Prostate gland (tissue), 2 donors: ENCODE data around the gene MSANTD3.

Experiments used
- POLR2A ChIP-seq: fragments of 450-650 bp; IDR thresholded peaks from one replicate; pipeline ENCODE4 v1.6.1; 2016; ENCODE audit warnings: antibody characterized with exemption, mild to moderate bottlenecking
- TF ChIP-seq, protein P1 (sequence below), 4 experiments: fragments of 200-600 bp in 2 of 4; fragments of 450-650 bp in 2 of 4; sonication (generic) in 2 of 4; IDR thresholded peaks; 1 replicate in 3 of 4; 2 replicates in 1 of 4; pipeline ENCODE4 v1.5.1; 2016 to 2019; ENCODE audit warnings: antibody characterized with exemption in 4 of 4, mild to moderate bottlenecking in 2 of 4, moderate library complexity in 2 of 4

DNA sequence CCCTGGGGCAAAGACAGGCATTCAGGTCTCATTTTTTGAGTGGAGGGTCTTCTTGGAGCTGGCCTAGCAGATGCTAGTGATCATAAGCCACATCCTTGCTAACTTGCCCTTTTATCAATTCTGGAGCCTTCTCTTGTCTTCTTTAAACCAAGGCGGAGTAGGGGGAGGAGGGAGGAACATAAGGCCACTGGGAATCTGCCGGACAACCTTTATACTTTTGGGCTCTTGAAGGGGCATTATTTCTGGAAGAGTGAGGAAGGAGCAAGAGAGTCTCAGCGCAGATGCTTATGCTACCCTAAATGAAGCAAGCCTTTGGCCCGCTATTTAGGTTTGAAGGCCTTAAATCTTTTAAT lies 48.0 kb downstream of the MSANTD3 start:
- TF ChIP-seq, protein P1, sequence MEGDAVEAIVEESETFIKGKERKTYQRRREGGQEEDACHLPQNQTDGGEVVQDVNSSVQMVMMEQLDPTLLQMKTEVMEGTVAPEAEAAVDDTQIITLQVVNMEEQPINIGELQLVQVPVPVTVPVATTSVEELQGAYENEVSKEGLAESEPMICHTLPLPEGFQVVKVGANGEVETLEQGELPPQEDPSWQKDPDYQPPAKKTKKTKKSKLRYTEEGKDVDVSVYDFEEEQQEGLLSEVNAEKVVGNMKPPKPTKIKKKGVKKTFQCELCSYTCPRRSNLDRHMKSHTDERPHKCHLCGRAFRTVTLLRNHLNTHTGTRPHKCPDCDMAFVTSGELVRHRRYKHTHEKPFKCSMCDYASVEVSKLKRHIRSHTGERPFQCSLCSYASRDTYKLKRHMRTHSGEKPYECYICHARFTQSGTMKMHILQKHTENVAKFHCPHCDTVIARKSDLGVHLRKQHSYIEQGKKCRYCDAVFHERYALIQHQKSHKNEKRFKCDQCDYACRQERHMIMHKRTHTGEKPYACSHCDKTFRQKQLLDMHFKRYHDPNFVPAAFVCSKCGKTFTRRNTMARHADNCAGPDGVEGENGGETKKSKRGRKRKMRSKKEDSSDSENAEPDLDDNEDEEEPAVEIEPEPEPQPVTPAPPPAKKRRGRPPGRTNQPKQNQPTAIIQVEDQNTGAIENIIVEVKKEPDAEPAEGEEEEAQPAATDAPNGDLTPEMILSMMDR (IDR thresholded peaks at IDR 0.05): no peak
- TF ChIP-seq POLR2A: no peak
